ENCODE data around the gene SH3TC1. TPM values are rescaled to one million over a fixed set of nuclear protein-coding genes. Genes with fewer than 3 reads are reported as not detected.

The SH3TC1 gene
- total RNA-seq, 2 experiments from 2014 or later = 16.2 to 17.5 TPM

DNA sequence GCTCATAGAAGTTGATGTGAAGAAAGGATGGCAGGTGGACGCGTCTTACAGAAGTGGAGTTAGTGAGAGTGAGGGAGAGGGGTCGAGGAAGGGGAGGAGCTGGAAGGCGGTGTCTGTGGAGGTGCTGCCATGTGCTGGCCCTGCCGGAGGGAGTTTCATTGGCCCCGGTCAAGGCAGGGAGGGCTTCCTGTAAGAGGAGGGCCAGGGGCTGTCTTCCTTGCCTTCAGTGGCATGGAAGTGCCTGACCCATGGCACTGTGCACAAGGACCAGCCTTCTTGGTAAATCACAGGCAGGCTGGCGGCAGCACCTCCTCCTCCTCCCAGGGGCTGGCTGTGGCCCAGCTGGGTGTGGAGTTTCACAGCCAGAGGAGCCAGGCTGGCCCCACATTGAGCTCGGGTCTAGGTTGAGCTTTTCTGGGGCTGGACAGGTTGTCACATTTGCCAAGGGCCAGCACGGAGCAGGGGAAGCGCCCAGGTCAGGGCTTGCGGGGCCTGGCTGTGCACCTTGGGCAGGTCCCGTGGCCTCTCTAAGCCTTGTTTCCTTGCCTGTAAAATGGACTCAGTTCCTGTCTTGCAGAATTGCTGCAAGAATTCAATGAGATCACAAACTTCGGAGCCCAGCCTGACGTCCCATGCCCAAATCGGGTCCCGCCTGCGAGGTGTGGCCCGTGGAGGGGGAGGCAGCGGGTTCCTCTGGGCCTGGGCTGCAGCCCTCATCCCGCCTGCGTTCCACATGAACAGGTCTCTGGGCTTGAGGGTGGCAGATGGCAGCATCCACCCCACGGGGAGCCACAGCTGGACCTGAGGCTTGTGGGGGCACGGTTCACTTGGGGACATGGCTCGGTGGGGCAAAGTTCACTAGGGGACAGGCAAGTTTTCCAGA is 77.5 kb downstream of the SH3TC1 start:
- peaks cover 3% of the 10 kb centered on the region for H3K27me3 Mint-ChIP-seq
- intact Hi-C loops (cut with micrococcal nuclease) = no loop called here
- ATAC-seq = no peak
- POLR2A ChIA-PET = no interaction called here
- DNase-seq = no peak
- TF ChIP-seq, protein P1, sequence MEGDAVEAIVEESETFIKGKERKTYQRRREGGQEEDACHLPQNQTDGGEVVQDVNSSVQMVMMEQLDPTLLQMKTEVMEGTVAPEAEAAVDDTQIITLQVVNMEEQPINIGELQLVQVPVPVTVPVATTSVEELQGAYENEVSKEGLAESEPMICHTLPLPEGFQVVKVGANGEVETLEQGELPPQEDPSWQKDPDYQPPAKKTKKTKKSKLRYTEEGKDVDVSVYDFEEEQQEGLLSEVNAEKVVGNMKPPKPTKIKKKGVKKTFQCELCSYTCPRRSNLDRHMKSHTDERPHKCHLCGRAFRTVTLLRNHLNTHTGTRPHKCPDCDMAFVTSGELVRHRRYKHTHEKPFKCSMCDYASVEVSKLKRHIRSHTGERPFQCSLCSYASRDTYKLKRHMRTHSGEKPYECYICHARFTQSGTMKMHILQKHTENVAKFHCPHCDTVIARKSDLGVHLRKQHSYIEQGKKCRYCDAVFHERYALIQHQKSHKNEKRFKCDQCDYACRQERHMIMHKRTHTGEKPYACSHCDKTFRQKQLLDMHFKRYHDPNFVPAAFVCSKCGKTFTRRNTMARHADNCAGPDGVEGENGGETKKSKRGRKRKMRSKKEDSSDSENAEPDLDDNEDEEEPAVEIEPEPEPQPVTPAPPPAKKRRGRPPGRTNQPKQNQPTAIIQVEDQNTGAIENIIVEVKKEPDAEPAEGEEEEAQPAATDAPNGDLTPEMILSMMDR (IDR thresholded peaks at IDR 0.05) = no peak
- CTCF ChIA-PET = interaction anchor here (2.1 kb wide), 1 partner anchor 10 kb away, joined by 8 read pairs; no protein-coding TSS in a partner anchor
- no peak overlapping the region for H3K4me3 Mint-ChIP-seq
- no peaks in the 10 kb centered on the region for H3K9me3 Mint-ChIP-seq
- no peaks in the 10 kb centered on the region for H3K36me3 Mint-ChIP-seq (ENCODE audit: low read depth)
- no peak overlapping the region for H3K27ac Mint-ChIP-seq
- no peaks in the 10 kb centered on the region for H3K4me1 Mint-ChIP-seq (ENCODE audit: low read depth)

DNA sequence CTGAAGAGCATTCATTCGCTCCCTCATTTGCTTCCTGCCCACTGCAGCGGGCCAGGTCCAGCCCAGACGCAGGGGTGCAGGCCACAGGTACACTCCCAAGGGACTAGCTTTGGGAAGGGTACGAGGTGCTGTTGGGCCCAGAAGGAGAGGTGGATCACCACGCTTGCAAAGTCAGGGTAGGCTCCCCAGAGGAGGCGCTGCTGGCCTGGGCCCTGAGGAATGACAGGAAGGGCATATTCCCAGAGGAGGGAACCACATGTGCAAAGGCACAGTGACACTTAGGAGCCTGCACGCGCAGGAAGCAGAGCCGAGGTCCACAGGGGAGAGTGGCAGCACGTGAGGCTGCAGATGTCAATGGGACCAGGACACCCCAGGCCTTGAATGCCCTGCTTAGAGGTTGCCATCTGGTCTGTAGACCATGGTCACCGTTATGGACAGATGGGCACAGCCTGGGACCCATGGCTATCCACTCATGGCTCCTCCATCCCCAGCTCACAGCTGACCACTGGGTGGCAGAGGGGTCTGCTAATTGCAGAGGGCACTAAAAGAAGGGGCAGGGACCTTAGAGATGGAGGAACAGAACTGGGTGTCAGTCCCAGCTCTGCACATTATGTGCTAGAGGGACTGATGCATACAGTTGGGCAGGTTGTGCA is 78.4 kb downstream of the SH3TC1 start:
- intact Hi-C loops (cut with micrococcal nuclease) = no loop called here
- POLR2A ChIA-PET = no interaction called here
- peaks cover under 1% of the 10 kb centered on the region for H3K27me3 Mint-ChIP-seq
- TF ChIP-seq, protein P1 (IDR thresholded peaks at IDR 0.05) = no peak
- ATAC-seq (no peak), DNase-seq (no peak)
- CTCF ChIA-PET = no interaction called here
- no peaks in the 10 kb centered on the region for H3K4me1 Mint-ChIP-seq (ENCODE audit: low read depth)
- H3K4me3 Mint-ChIP-seq = no peak overlapping the region
- H3K36me3 Mint-ChIP-seq (ENCODE audit: low read depth) = no peaks in the 10 kb centered on the region
- no peak overlapping the region for H3K27ac Mint-ChIP-seq
- no peaks in the 10 kb centered on the region for H3K9me3 Mint-ChIP-seq

DNA sequence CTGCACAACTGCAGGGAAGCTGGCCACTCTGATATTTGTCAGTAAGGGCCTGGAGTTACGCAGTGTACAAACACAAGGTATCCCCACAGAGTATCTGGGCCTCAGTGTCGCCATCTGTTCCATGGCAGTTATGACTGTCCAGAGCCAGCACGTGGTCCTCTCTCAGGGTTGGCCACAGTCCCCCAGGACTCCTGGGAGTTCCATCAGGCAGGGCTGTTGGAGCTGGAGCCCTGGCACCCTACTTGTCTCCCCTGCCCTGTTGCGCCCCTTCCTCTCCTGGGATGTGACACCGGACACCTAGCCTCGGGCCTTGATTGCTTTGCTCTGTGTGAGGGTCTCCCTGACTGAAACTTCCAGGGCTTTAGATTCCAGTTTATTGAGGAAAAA is 78.9 kb downstream of the SH3TC1 start:
- H3K27ac Mint-ChIP-seq = no peak overlapping the region
- ATAC-seq (no peak), DNase-seq (no peak)
- no peaks in the 10 kb centered on the region for H3K36me3 Mint-ChIP-seq (ENCODE audit: low read depth)
- no peaks in the 10 kb centered on the region for H3K27me3 Mint-ChIP-seq
- ChIA-PET POLR2A (no interaction called here), CTCF (no interaction called here)
- H3K4me1 Mint-ChIP-seq (ENCODE audit: low read depth) = no peaks in the 10 kb centered on the region
- TF ChIP-seq, protein P1 (IDR thresholded peaks at IDR 0.05) = no peak
- intact Hi-C loops (cut with micrococcal nuclease) = no loop called here
- H3K4me3 Mint-ChIP-seq = no peak overlapping the region
- H3K9me3 Mint-ChIP-seq = no peaks in the 10 kb centered on the region

DNA sequence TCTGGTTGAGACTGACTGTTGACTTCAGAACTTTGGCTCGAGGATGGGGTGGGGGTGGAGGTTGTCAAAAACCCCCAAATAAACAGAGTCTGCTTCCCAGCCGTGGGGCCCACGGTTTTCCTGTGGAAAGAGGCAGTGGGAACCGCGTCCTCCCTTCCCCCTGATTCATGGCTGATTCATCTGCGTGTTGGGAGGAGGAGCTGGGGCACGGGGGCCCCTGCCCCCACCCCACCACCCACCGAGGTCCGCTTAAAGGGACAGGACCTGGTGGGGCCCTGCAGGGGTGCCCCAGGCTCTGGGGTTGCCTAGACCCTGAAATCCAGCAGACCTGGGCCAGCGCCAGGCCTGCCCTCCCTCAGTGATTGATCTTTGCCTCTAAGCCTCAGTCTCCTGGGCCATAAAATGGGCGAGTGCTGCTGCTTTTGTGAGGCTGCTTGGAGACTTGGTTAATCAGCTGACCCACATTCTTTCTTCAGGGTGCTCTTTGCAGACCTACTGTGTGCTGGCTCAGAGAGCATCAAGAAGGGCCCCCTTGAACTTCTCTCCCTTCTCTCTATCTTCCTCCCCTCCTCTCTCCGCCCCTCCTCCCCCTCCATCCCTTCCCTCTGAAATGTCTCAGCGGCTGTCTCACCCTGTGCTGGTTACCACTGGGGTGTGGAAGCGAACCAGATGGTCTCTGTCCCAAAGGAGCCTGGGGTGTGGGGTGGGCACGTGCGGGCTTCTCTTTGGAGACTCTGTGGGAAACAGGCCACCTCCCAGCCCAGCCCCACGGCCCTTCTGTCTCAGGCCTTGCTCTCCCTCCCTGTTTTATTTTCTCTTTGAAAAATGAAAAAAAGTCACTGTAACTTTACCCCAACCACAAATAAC is 79.6 kb downstream of the SH3TC1 start:
- Mint-ChIP-seq H3K9me3 (no peaks in the 10 kb centered on the region), H3K4me3 (no peak overlapping the region), H3K27ac (no peak overlapping the region), H3K27me3 (no peaks in the 10 kb centered on the region), H3K36me3 (ENCODE audit: low read depth) (no peaks in the 10 kb centered on the region), H3K4me1 (ENCODE audit: low read depth) (no peaks in the 10 kb centered on the region)
- TF ChIP-seq, protein P1 (IDR thresholded peaks at IDR 0.05) = no peak
- peak; percentile 17 for ATAC-seq
- DNase-seq = no peak
- ChIA-PET CTCF (no interaction called here), POLR2A (no interaction called here)
- intact Hi-C loops (cut with micrococcal nuclease) = no loop called here
